Esophagus muscularis mucosa (tissue), 4 donors: Measurements from ENCODE around the gene CAMK2N1. TPM values are rescaled to one million over a fixed set of nuclear protein-coding genes. Genes with fewer than 3 reads are reported as not detected.
"Not testable (repeated sequence)": the region's sequence is repeated elsewhere in the genome, so short reads cannot be mapped to it uniquely, and the experiment has no call there.

Experiments
- DNase-seq: peaks from one replicate; pipeline ENCODE4 v3.0.0-alpha.2; 2017; ENCODE audit errors: extremely low spot score
- H3K27ac ChIP-seq, 4 donors: fragments of 200-600 bp; sonication (generic); replicated peaks in 1 of 4; 1 replicate in 3 of 4; 2 replicates in 1 of 4; pipeline ENCODE4 v1.5.1; 2016 to 2019; ENCODE audit warnings: mild to moderate bottlenecking in 1 of 4
- H3K27me3 ChIP-seq, 4 donors: fragments of 200-600 bp; sonication (generic); one replicate each; pipeline versions ENCODE4 v1.5.1 to v1.6.0; 2016 to 2019
- H3K36me3 ChIP-seq, 4 donors: fragments of 200-600 bp; sonication (generic); one replicate each; pipeline ENCODE4 v1.5.1; 2016 to 2019
- H3K4me1 ChIP-seq, 4 donors: fragments of 200-600 bp; sonication (generic); one replicate each; pipeline ENCODE4 v1.5.1; 2016 to 2019
- H3K4me3 ChIP-seq, 4 donors: fragments of 200-600 bp; sonication (generic); 1 replicate in 2 of 4; 2 replicates in 2 of 4; pipeline ENCODE4 v1.5.1; 2016 to 2019; ENCODE audit warnings: mild to moderate bottlenecking in 4 of 4, moderate library complexity in 1 of 4
- H3K9me3 ChIP-seq, 4 donors: fragments of 200-600 bp; sonication (generic); 1 replicate in 3 of 4; 2 replicates in 1 of 4; pipeline ENCODE4 v1.5.1; 2016 to 2019
- CTCF ChIP-seq, 3 experiments: fragments of 200-600 bp in 2 of 3; fragments of 450-650 bp in 1 of 3; sonication (generic) in 2 of 3; IDR thresholded peaks; one replicate each; pipeline ENCODE4 v1.5.1; 2017 to 2019; ENCODE audit warnings: antibody characterized with exemption in 3 of 3, mild to moderate bottlenecking in 2 of 3, moderate library complexity in 1 of 3
- EP300 ChIP-seq: sonication (generic); formaldehyde crosslinking; IDR thresholded peaks from one replicate; pipeline ENCODE4 v1.6.1; 2017; ENCODE audit warnings: antibody characterized with exemption
- POLR2A ChIP-seq: fragments of 450-650 bp; IDR thresholded peaks from one replicate; pipeline ENCODE4 v1.6.1; 2017; ENCODE audit warnings: antibody characterized with exemption, moderate library complexity, mild to moderate bottlenecking, low read depth
- POLR2AphosphoS5 ChIP-seq, 2 donors: sonication (generic); formaldehyde crosslinking; IDR thresholded peaks; one replicate each; pipeline ENCODE4 v1.6.1; 2017; ENCODE audit warnings: antibody characterized with exemption in 2 of 2
- WGBS: methylation state at CpG from one replicate; pipeline ENCODE4 v1.1.5; 2018; 5-methylcytosine and 5-hydroxymethylcytosine counted together
- intact Hi-C: fragments of 100-400 bp; cut with DNase I; formaldehyde crosslinking; loops from one replicate; pipeline ENCODE4 v1.15.1; 2023
- total RNA-seq, 4 donors: library from RNA; depleted of rRNA; stranded (reverse); fragments of >200 nt; gene quantifications; one replicate each; pipeline versions ENCODE4 v1.1.0 to v1.2.1, GENCODE V29; 2016

The CAMK2N1 gene
- total RNA-seq, 4 donors from 2014 or later: 22.2 to 31.1 (median 25.6) TPM

DNA sequence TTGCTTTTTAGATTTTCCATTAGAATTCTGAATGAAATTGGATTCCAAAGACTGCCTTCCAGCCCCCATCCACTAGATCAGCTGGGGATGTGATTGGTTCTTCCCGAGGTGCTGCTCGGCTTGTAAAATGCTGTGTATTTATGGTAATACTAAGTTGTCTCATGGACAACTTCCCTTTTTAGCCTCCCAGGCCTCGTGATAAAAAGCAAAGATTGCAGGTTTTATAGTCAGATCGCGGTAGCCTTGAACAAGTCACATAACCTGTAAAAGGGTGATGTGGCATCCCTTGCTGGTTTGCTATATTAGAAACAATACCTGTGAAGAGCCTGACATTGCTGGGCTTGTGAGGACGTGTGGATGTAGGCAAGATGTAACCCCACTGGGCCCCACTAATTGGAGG is 11.5 kb upstream of the CAMK2N1 start:
- TF ChIP-seq POLR2AphosphoS5 (IDR thresholded peaks at IDR 0.05): no peak
- TF ChIP-seq EP300: no peak
- no peak for TF ChIP-seq CTCF (IDR thresholded peaks at IDR 0.05)
- TF ChIP-seq POLR2A: no peak
- no peak overlapping the region for H3K27ac ChIP-seq
- peaks cover 11 to 23% (median 20%) of the 10 kb centered on the region in 4 donors for H3K4me1 ChIP-seq
- H3K9me3 ChIP-seq: no peaks in the 10 kb centered on the region
- H3K27me3 ChIP-seq: no peaks in the 10 kb centered on the region
- intact Hi-C loops: no loop called here
- no peak overlapping the region for H3K4me3 ChIP-seq
- DNase-seq: no peak
- WGBS: 64% methylated on average over 5 of the region's 6 CpGs
- peaks cover 36 to 60% (median 56%) of the 10 kb centered on the region in 4 donors for H3K36me3 ChIP-seq

GRCh38 chr1:20496725-20497383 is 10.8 kb upstream of the CAMK2N1 start:
- 91% methylated on average over 12 of the region's 12 CpGs for WGBS
- H3K4me3 ChIP-seq, H3K27ac ChIP-seq, intact Hi-C loops, H3K27me3 ChIP-seq, DNase-seq, H3K9me3 ChIP-seq: not testable (repeated sequence)
- peaks cover 31 to 53% (median 50%) of the 10 kb centered on the region in 4 donors for H3K36me3 ChIP-seq
- peaks cover 11 to 23% (median 20%) of the 10 kb centered on the region in 4 donors for H3K4me1 ChIP-seq

DNA sequence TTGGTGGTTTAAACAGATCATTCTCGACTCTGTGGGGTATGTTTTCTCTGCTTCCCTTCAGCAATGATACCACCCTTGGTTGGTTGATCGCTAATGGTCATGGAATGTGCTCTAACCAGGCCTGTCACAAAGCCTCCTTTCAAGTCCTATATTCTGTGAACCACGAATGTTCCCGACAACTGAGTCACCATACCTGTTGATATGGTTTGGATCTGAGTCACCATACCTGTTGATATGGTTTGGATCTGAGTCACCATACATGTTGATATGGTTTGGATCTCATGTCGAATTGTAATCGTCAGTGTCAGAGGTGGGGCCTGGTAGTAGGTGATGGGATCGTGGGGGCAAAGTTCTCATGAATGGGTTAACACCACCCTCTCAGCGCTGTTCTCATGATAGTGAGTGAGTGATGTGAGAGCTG is 10.2 kb upstream of the CAMK2N1 start:
- H3K4me3 ChIP-seq: no peak overlapping the region
- H3K27ac ChIP-seq: no peak overlapping the region
- H3K27me3 ChIP-seq: no peaks in the 10 kb centered on the region
- peaks cover 25 to 47% (median 44%) of the 10 kb centered on the region in 4 donors for H3K36me3 ChIP-seq
- no peak for TF ChIP-seq POLR2AphosphoS5 (IDR thresholded peaks at IDR 0.05)
- H3K4me1 ChIP-seq: peaks cover 11 to 23% (median 20%) of the 10 kb centered on the region in 4 donors
- no peaks in the 10 kb centered on the region for H3K9me3 ChIP-seq
- 78% methylated on average over 8 of the region's 8 CpGs for WGBS
- intact Hi-C loops: no loop called here
- DNase-seq: no peak

- no peak overlapping the region for H3K27ac ChIP-seq
- H3K4me3 ChIP-seq: no peak overlapping the region
- peaks cover 11 to 23% (median 20%) of the 10 kb centered on the region in 4 donors for H3K4me1 ChIP-seq
- no peak for TF ChIP-seq POLR2AphosphoS5 (IDR thresholded peaks at IDR 0.05)
- no peak for TF ChIP-seq CTCF (IDR thresholded peaks at IDR 0.05)
- no peak for TF ChIP-seq EP300
- no peak for TF ChIP-seq POLR2A
- intact Hi-C loops: no loop called here
- no peak for DNase-seq
- H3K36me3 ChIP-seq: peaks cover 19 to 41% (median 38%) of the 10 kb centered on the region in 4 donors
- no peaks in the 10 kb centered on the region for H3K27me3 ChIP-seq
- H3K9me3 ChIP-seq: no peaks in the 10 kb centered on the region
- 100% methylated on average over 1 of the region's 1 CpG for WGBS
Observed at GRCh38 chr1:20495661-20496060, 9.7 kb upstream of the CAMK2N1 start.

GRCh38 chr1:20494609-20495311 is 8.8 kb upstream of the CAMK2N1 start:
- Histone ChIP-seq H3K36me3 (peaks cover 10 to 32% (median 29%) of the 10 kb centered on the region in 4 donors), H3K27me3 (no peaks in the 10 kb centered on the region), H3K9me3 (no peaks in the 10 kb centered on the region), H3K4me3 (no peak overlapping the region), H3K4me1 (peaks cover 11 to 23% (median 20%) of the 10 kb centered on the region in 4 donors), H3K27ac (peak overlapping the region in 1 of 4 donors; percentile 21)
- DNase-seq: no peak
- intact Hi-C loops: loop anchor here (1.0 to 5.0 kb wide), 3 partner anchors 132 to 577 kb away; no protein-coding TSS in a partner anchor
- no peak for TF ChIP-seq POLR2AphosphoS5 (IDR thresholded peaks at IDR 0.05)
- no peak for TF ChIP-seq CTCF (IDR thresholded peaks at IDR 0.05)
- no peak for TF ChIP-seq EP300
- TF ChIP-seq POLR2A: no peak
- 61% methylated on average over 5 of the region's 5 CpGs for WGBS
